ENCODE results near the gene RNASEH2C. TPM values are rescaled to one million over a fixed set of nuclear protein-coding genes. Genes with fewer than 3 reads are reported as not detected.

Gene RNASEH2C
- total and polyA plus RNA-seq, 3 donors from 2014 or later: 29.1 to 71.1 (median 70.9) TPM

DNA sequence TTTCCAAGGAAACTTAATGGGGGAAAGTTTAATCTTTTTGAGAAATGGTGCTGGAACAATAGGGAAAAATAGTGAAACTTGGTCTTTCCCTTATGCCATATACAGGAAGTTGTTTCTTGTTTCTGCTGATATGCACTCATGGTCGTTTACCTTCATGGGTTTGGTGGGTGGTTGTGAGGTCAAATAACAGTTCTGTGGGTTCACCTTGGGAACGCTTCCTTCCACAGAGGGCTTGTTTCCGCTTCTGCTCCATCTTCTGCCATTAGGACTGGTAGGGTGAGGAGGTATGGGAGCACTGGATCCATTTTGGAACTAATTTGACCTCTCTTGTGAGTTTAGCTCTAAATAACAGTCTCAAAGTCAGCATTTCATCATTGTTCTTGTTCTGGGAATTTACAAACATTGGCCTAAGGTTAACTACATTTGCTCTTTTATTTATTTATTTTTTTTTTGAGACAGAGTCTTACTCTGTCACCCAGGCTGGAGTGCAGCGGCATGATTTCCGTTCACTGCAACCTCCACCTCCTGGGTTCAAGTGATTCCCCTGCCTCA lies 40.3 kb downstream of the RNASEH2C start:
- Histone ChIP-seq H3K36me3 (ENCODE audit: low read depth, missing control alignments) (no peaks in the 10 kb centered on the region), H3K4me3 (peak overlapping the region in 1 of 2 donors; percentile 13), H3K27me3 (no peaks in the 10 kb centered on the region), H3K4me1 (no peaks in the 10 kb centered on the region), H3K27ac (no peak overlapping the region), H3K9me3 (no peaks in the 10 kb centered on the region)
- intact Hi-C loops (cut with DNase I; ENCODE audit: low total_unique reads): no loop called here
- DNase-seq: no peak
- 62 to 67% methylated on average over 5 of the region's 5 CpGs for WGBS, 2 donors
- TF ChIP-seq POLR2A (IDR thresholded peaks at IDR 0.05) (no peak), CTCF (IDR thresholded peaks at IDR 0.05) (no peak)

- TF ChIP-seq CTCF (IDR thresholded peaks at IDR 0.05): no peak
- TF ChIP-seq POLR2A (IDR thresholded peaks at IDR 0.05): no peak
- H3K36me3 ChIP-seq (ENCODE audit: low read depth, missing control alignments): no peaks in the 10 kb centered on the region
- H3K4me3 ChIP-seq: no peak overlapping the region
- no peak for DNase-seq
- no peaks in the 10 kb centered on the region for H3K27me3 ChIP-seq
- H3K4me1 ChIP-seq: no peaks in the 10 kb centered on the region
- H3K9me3 ChIP-seq: no peaks in the 10 kb centered on the region
- H3K27ac ChIP-seq: no peak overlapping the region
- intact Hi-C loops (cut with DNase I; ENCODE audit: low total_unique reads): no loop called here
- WGBS, 2 donors: 88 to 92% methylated on average over 2 of the region's 2 CpGs
Measured at GRCh38 chr11:65672982-65673381, 47.6 kb downstream of the RNASEH2C start.

- no peak for TF ChIP-seq POLR2A (IDR thresholded peaks at IDR 0.05)
Measured at GRCh38 chr11:65672180-65672860, 48.3 kb downstream of the RNASEH2C start.

More at GRCh38 chr11:65672180-65672860, 48.3 kb downstream of the RNASEH2C start:
- Histone ChIP-seq H3K4me1 (no peaks in the 10 kb centered on the region), H3K27me3 (no peaks in the 10 kb centered on the region), H3K36me3 (ENCODE audit: low read depth, missing control alignments) (no peaks in the 10 kb centered on the region), H3K4me3 (no peak overlapping the region), H3K9me3 (no peaks in the 10 kb centered on the region), H3K27ac (no peak overlapping the region)
- intact Hi-C loops (cut with DNase I; ENCODE audit: low total_unique reads): no loop called here
- no peak for DNase-seq

Small RNAs within 50 kb of the gene (small RNA-seq; reads per million reads assigned to genes)
- gene RN7SL309P: 0 reads per million in 2 donors

Other genes starting within 250 kb of the RNASEH2C start
- 1,000 to 10,000 TPM; 8,109 to 9,314 TPM for gene MALAT1, start 221.8 kb downstream of the RNASEH2C start, total RNA-seq
- gene MALAT1, start 221.8 kb downstream of the RNASEH2C start, polyA plus RNA-seq (ENCODE audit: insufficient read depth, low read depth, low replicate concordance): 26.7 TPM
- 100 to 1,000 TPM; 131 to 160 TPM for gene SCYL1, start 195.7 kb downstream of the RNASEH2C start, total RNA-seq
- gene SCYL1, start 195.7 kb downstream of the RNASEH2C start, polyA plus RNA-seq (ENCODE audit: insufficient read depth, low read depth, low replicate concordance): 127 TPM
- 100 to 1,000 TPM; 112 to 126 TPM for gene LTBP3, start 162.4 kb downstream of the RNASEH2C start, total RNA-seq
- 58.1 TPM for gene LTBP3, start 162.4 kb downstream of the RNASEH2C start, polyA plus RNA-seq (ENCODE audit: insufficient read depth, low read depth, low replicate concordance)
- gene ZNRD2, start 150.3 kb downstream of the RNASEH2C start, total RNA-seq: 10 to 100 TPM; 67.7 to 79.6 TPM
- 77.6 TPM for gene ZNRD2, start 150.3 kb downstream of the RNASEH2C start, polyA plus RNA-seq (ENCODE audit: insufficient read depth, low read depth, low replicate concordance)
- 10 to 100 TPM; 59.9 to 63.2 TPM for gene FAM89B, start 148.3 kb downstream of the RNASEH2C start, total RNA-seq
- 25.8 TPM for gene FAM89B, start 148.3 kb downstream of the RNASEH2C start, polyA plus RNA-seq (ENCODE audit: insufficient read depth, low read depth, low replicate concordance)
- gene EHBP1L1, start 144.7 kb downstream of the RNASEH2C start, total RNA-seq: 10 to 100 TPM; 51.0 to 66.8 TPM
- 20.5 TPM for gene EHBP1L1, start 144.7 kb downstream of the RNASEH2C start, polyA plus RNA-seq (ENCODE audit: insufficient read depth, low read depth, low replicate concordance)
- 1 to 10 TPM in 1 of 2 donors, under 1 TPM in 1; 0.99 to 2.5 TPM for gene KCNK7, start 125.0 kb downstream of the RNASEH2C start, total RNA-seq
- 0.26 TPM for gene KCNK7, start 125.0 kb downstream of the RNASEH2C start, polyA plus RNA-seq (ENCODE audit: insufficient read depth, low read depth, low replicate concordance)
- gene MAP3K11, start 106.6 kb downstream of the RNASEH2C start, total RNA-seq: 10 to 100 TPM; 68.4 to 75.7 TPM
- 40.7 TPM for gene MAP3K11, start 106.6 kb downstream of the RNASEH2C start, polyA plus RNA-seq (ENCODE audit: insufficient read depth, low read depth, low replicate concordance)
- 10 to 100 TPM; 78.4 to 87.6 TPM for gene PCNX3, start 105.0 kb downstream of the RNASEH2C start, total RNA-seq
- gene PCNX3, start 105.0 kb downstream of the RNASEH2C start, polyA plus RNA-seq (ENCODE audit: insufficient read depth, low read depth, low replicate concordance): 61.4 TPM
- gene SIPA1, start 82.7 kb downstream of the RNASEH2C start, total RNA-seq: 10 to 100 TPM; 15.2 to 23.5 TPM
- 29.0 TPM for gene SIPA1, start 82.7 kb downstream of the RNASEH2C start, polyA plus RNA-seq (ENCODE audit: insufficient read depth, low read depth, low replicate concordance)
- 10 to 100 TPM; 64.9 to 82.0 TPM for gene RELA, start 57.9 kb downstream of the RNASEH2C start, total RNA-seq
- gene RELA, start 57.9 kb downstream of the RNASEH2C start, polyA plus RNA-seq (ENCODE audit: insufficient read depth, low read depth, low replicate concordance): 47.5 TPM
- 100 to 1,000 TPM; 101 to 121 TPM for gene KAT5, start 8.5 kb downstream of the RNASEH2C start, total RNA-seq
- gene KAT5, start 8.5 kb downstream of the RNASEH2C start, polyA plus RNA-seq (ENCODE audit: insufficient read depth, low read depth, low replicate concordance): 154 TPM
- gene AP5B1, start 60.2 kb upstream of the RNASEH2C start, total RNA-seq: 10 to 100 TPM; 13.5 to 14.8 TPM
- 4.5 TPM for gene AP5B1, start 60.2 kb upstream of the RNASEH2C start, polyA plus RNA-seq (ENCODE audit: insufficient read depth, low read depth, low replicate concordance)
- gene OVOL1, start 66.3 kb upstream of the RNASEH2C start, total RNA-seq: 10 to 100 TPM; 27.6 to 33.9 TPM
- 72.4 TPM for gene OVOL1, start 66.3 kb upstream of the RNASEH2C start, polyA plus RNA-seq (ENCODE audit: insufficient read depth, low read depth, low replicate concordance)
- gene SNX32, start 113.2 kb upstream of the RNASEH2C start, total RNA-seq: 1 to 10 TPM; 3.2 to 4.0 TPM
- gene SNX32, start 113.2 kb upstream of the RNASEH2C start, polyA plus RNA-seq (ENCODE audit: insufficient read depth, low read depth, low replicate concordance): 4.9 TPM
- 100 to 1,000 TPM; 522 to 570 TPM for gene CFL1, start 137.4 kb upstream of the RNASEH2C start, total RNA-seq
- 647 TPM for gene CFL1, start 137.4 kb upstream of the RNASEH2C start, polyA plus RNA-seq (ENCODE audit: insufficient read depth, low read depth, low replicate concordance)
- 10 to 100 TPM; 57.2 to 74.0 TPM for gene MUS81, start 139.6 kb upstream of the RNASEH2C start, total RNA-seq
- gene MUS81, start 139.6 kb upstream of the RNASEH2C start, polyA plus RNA-seq (ENCODE audit: insufficient read depth, low read depth, low replicate concordance): 49.9 TPM
- gene EFEMP2, start 152.0 kb upstream of the RNASEH2C start, total RNA-seq: 10 to 100 TPM; 47.4 to 52.4 TPM
- 100 TPM for gene EFEMP2, start 152.0 kb upstream of the RNASEH2C start, polyA plus RNA-seq (ENCODE audit: insufficient read depth, low read depth, low replicate concordance)
- gene CTSW, start 159.0 kb upstream of the RNASEH2C start, total RNA-seq: 1 to 10 TPM in 1 of 2 donors, under 1 TPM in 1; 0.71 to 2.7 TPM
- 4.4 TPM for gene CTSW, start 159.0 kb upstream of the RNASEH2C start, polyA plus RNA-seq (ENCODE audit: insufficient read depth, low read depth, low replicate concordance)
- 100 to 1,000 TPM; 144 to 149 TPM for gene FIBP, start 167.7 kb upstream of the RNASEH2C start, total RNA-seq
- 131 TPM for gene FIBP, start 167.7 kb upstream of the RNASEH2C start, polyA plus RNA-seq (ENCODE audit: insufficient read depth, low read depth, low replicate concordance)
- gene CCDC85B, start 169.9 kb upstream of the RNASEH2C start, total RNA-seq: 100 to 1,000 TPM in 1 of 2 donors, 10 to 100 TPM in 1; 77.1 to 102 TPM
- 17.1 TPM for gene CCDC85B, start 169.9 kb upstream of the RNASEH2C start, polyA plus RNA-seq (ENCODE audit: insufficient read depth, low read depth, low replicate concordance)
- gene FOSL1, start 179.6 kb upstream of the RNASEH2C start, total RNA-seq: 1 to 10 TPM; 1.7 to 2.0 TPM
- gene FOSL1, start 179.6 kb upstream of the RNASEH2C start, polyA plus RNA-seq (ENCODE audit: insufficient read depth, low read depth, low replicate concordance): 1.7 TPM
- 10 to 100 TPM; 54.4 to 54.8 TPM for gene C11orf68, start 198.3 kb upstream of the RNASEH2C start, total RNA-seq
- 89.2 TPM for gene C11orf68, start 198.3 kb upstream of the RNASEH2C start, polyA plus RNA-seq (ENCODE audit: insufficient read depth, low read depth, low replicate concordance)
- gene DRAP1, start 198.6 kb upstream of the RNASEH2C start, total RNA-seq: 100 to 1,000 TPM; 215 to 243 TPM
- 304 TPM for gene DRAP1, start 198.6 kb upstream of the RNASEH2C start, polyA plus RNA-seq (ENCODE audit: insufficient read depth, low read depth, low replicate concordance)
- gene TSGA10IP, start 224.7 kb upstream of the RNASEH2C start, total RNA-seq: 1 to 10 TPM; 5.4 to 5.5 TPM
- gene TSGA10IP, start 224.7 kb upstream of the RNASEH2C start, polyA plus RNA-seq (ENCODE audit: insufficient read depth, low read depth, low replicate concordance): 17.8 TPM
- 100 to 1,000 TPM in 1 of 2 donors, 10 to 100 TPM in 1; 81.1 to 102 TPM for gene SART1, start 240.9 kb upstream of the RNASEH2C start, total RNA-seq
- 56.8 TPM for gene SART1, start 240.9 kb upstream of the RNASEH2C start, polyA plus RNA-seq (ENCODE audit: insufficient read depth, low read depth, low replicate concordance)